GM23248 (cell line): ENCODE data around the gene SPC25. TPM values are rescaled to one million over a fixed set of nuclear protein-coding genes. Genes with fewer than 3 reads are reported as not detected.

Source experiments
- DNase-seq: peaks from one replicate; pipeline ENCODE4 v3.0.0-alpha.2; 2015
- H2AFZ ChIP-seq: fragments of 200-600 bp; sonication (generic); 2 replicates; pipeline ENCODE4 v1.6.1; 2016; ENCODE audit warnings: antibody characterized with exemption
- H3F3A ChIP-seq: fragments of 200-600 bp; sonication (generic); 2 replicates; pipeline ENCODE4 v1.6.1; 2016; ENCODE audit warnings: mild to moderate bottlenecking, antibody characterized with exemption, mixed run types; ENCODE audit not compliant: insufficient read depth
- H3K27ac ChIP-seq: fragments of 200-600 bp; sonication (generic); 2 replicates; pipeline ENCODE4 v1.5.1; 2016; ENCODE audit warnings: mild to moderate bottlenecking
- H3K27me3 ChIP-seq: fragments of 200-600 bp; sonication (generic); replicated peaks from 2 replicates; pipeline ENCODE4 v1.6.1; 2016; ENCODE audit warnings: mild to moderate bottlenecking; ENCODE audit not compliant: insufficient read depth
- H3K36me3 ChIP-seq: fragments of 200-600 bp; sonication (generic); 2 replicates; pipeline ENCODE4 v1.6.1; 2016; ENCODE audit warnings: low read depth, mild to moderate bottlenecking
- H3K4me1 ChIP-seq: fragments of 200-600 bp; sonication (generic); 2 replicates; pipeline ENCODE4 v1.6.1; 2016; ENCODE audit warnings: mild to moderate bottlenecking; ENCODE audit not compliant: insufficient read depth
- H3K4me2 ChIP-seq: fragments of 200-600 bp; sonication (generic); one replicate; pipeline ENCODE4 v1.6.1; 2016; ENCODE audit warnings: mild to moderate bottlenecking; ENCODE audit not compliant: unreplicated experiment
- H3K4me3 ChIP-seq: fragments of 200-600 bp; sonication (generic); 2 replicates; pipeline ENCODE4 v1.5.1; 2016; ENCODE audit warnings: mild to moderate bottlenecking
- H3K79me2 ChIP-seq: fragments of 200-600 bp; sonication (generic); 2 replicates; pipeline ENCODE4 v1.6.1; 2016; ENCODE audit warnings: mild to moderate bottlenecking; ENCODE audit not compliant: insufficient read depth
- H3K9ac ChIP-seq: fragments of 200-600 bp; sonication (generic); 2 replicates; pipeline ENCODE4 v1.6.1; 2016; ENCODE audit warnings: mild to moderate bottlenecking
- H3K9me2 ChIP-seq: fragments of 200-600 bp; sonication (generic); 2 replicates; pipeline ENCODE4 v1.6.1; 2016; ENCODE audit warnings: mixed run types, mild to moderate bottlenecking, moderate library complexity; ENCODE audit not compliant: insufficient read depth
- H3K9me3 ChIP-seq: fragments of 200-600 bp; sonication (generic); one replicate; pipeline ENCODE4 v1.6.1; 2017; ENCODE audit warnings: low read depth
- H4K20me1 ChIP-seq: fragments of 200-600 bp; sonication (generic); 2 replicates; pipeline ENCODE4 v1.6.0; 2016; ENCODE audit not compliant: insufficient read depth
- EZH2 ChIP-seq: fragments of 200-600 bp; sonication (generic); IDR thresholded peaks from 2 replicates; pipeline ENCODE4 v1.6.1; 2018; ENCODE audit warnings: antibody characterized with exemption, mild to moderate bottlenecking; ENCODE audit not compliant: insufficient read depth, poor library complexity, severe bottlenecking
- EZH2phosphoT487 ChIP-seq: fragments of 200-600 bp; sonication (generic); IDR thresholded peaks from 2 replicates; pipeline ENCODE4 v1.6.1; 2018; ENCODE audit warnings: antibody characterized with exemption, moderate library complexity, mild to moderate bottlenecking, low read depth; ENCODE audit not compliant: insufficient read depth
- WGBS, 2 experiments: methylation state at CpG; one replicate each; pipeline ENCODE4 v1.1.6; 2015 to 2017; ENCODE audit warnings: low lambda C conversion rate in 2 of 2, low coverage in 1 of 2; ENCODE audit errors: missing lambda C conversion rate in 2 of 2; 5-methylcytosine and 5-hydroxymethylcytosine counted together
- in situ Hi-C: fragments of 300-500 bp; cut with MboI; formaldehyde crosslinking; loops from 2 replicates; pipeline ENCODE4 v1.15.0; 2020
- polyA plus RNA-seq: library from polyadenylated mRNA; unstranded; fragments of >200 nt; fragmentation: Nextera tagmentation; extraction: Ambion mirVana; gene quantifications from 2 replicates; pipeline ENCODE4 v1.2.1, GENCODE V29; 2016
- total RNA-seq: library from RNA; depleted of rRNA; stranded (reverse); fragments of >200 nt; shearing (Covaris generic); gene quantifications from 2 replicates; pipeline ENCODE4 v1.2.3, GENCODE V29; 2014

The SPC25 gene
- total and polyA plus RNA-seq, 2 experiments from 2014 or later, result 3.7 to 11.8 TPM

GRCh38 chr2:168855601-168856000 is 34.6 kb downstream of the SPC25 start:
- H3K27ac ChIP-seq, result no peak overlapping the region
- H3K9me2 ChIP-seq, result no peaks in the 10 kb centered on the region
- TF ChIP-seq EZH2, result no peak
- no peak for TF ChIP-seq EZH2phosphoT487
- in situ Hi-C loops, result no loop called here
- no peaks in the 10 kb centered on the region for H3K27me3 ChIP-seq
- no peaks in the 10 kb centered on the region for H3K79me2 ChIP-seq
- H3K4me3 ChIP-seq, result no peak overlapping the region
- H3F3A ChIP-seq, result no peaks in the 10 kb centered on the region
- H3K4me2 ChIP-seq, result no peak overlapping the region
- H3K36me3 ChIP-seq, result no peaks in the 10 kb centered on the region
- H3K9me3 ChIP-seq, result no peaks in the 10 kb centered on the region
- H3K9ac ChIP-seq, result no peak overlapping the region
- WGBS, 2 experiments, result 96 to 98% methylated on average over 3 of the region's 3 CpGs
- H2AFZ ChIP-seq, result no peak overlapping the region
- no peak for DNase-seq
- H4K20me1 ChIP-seq, result no peaks in the 10 kb centered on the region
- H3K4me1 ChIP-seq, result no peaks in the 10 kb centered on the region

GRCh38 chr2:168854651-168855050 is 35.6 kb downstream of the SPC25 start:
- Histone ChIP-seq H3K4me2 (no peak overlapping the region), H4K20me1 (no peaks in the 10 kb centered on the region), H3K27me3 (no peaks in the 10 kb centered on the region), H3K4me3 (no peak overlapping the region), H3K9ac (no peak overlapping the region), H3K27ac (no peak overlapping the region), H3K4me1 (no peaks in the 10 kb centered on the region), H3K36me3 (no peaks in the 10 kb centered on the region), H3F3A (no peaks in the 10 kb centered on the region), H3K79me2 (no peaks in the 10 kb centered on the region), H2AFZ (no peak overlapping the region), H3K9me2 (no peaks in the 10 kb centered on the region), H3K9me3 (no peaks in the 10 kb centered on the region)
- no peak for TF ChIP-seq EZH2
- TF ChIP-seq EZH2phosphoT487, result no peak
- WGBS, 2 experiments, result 94 to 99% methylated on average over 5 of the region's 5 CpGs
- in situ Hi-C loops, result no loop called here
- no peak for DNase-seq

- H3K4me1 ChIP-seq, result no peaks in the 10 kb centered on the region
- TF ChIP-seq EZH2phosphoT487 (no peak), EZH2 (no peak)
- H3K9ac ChIP-seq, result no peak overlapping the region
- no peaks in the 10 kb centered on the region for H3K36me3 ChIP-seq
- no peaks in the 10 kb centered on the region for H3K9me2 ChIP-seq
- no peaks in the 10 kb centered on the region for H4K20me1 ChIP-seq
- in situ Hi-C loops, result no loop called here
- no peaks in the 10 kb centered on the region for H3K9me3 ChIP-seq
- H3K4me3 ChIP-seq, result no peak overlapping the region
- H3K79me2 ChIP-seq, result no peaks in the 10 kb centered on the region
- no peak overlapping the region for H3K4me2 ChIP-seq
- DNase-seq, result no peak
- H3K27ac ChIP-seq, result no peak overlapping the region
- no peak overlapping the region for H2AFZ ChIP-seq
- H3K27me3 ChIP-seq, result no peaks in the 10 kb centered on the region
- 95 to 100% methylated on average over 1 of the region's 1 CpG for WGBS, 2 experiments
- no peaks in the 10 kb centered on the region for H3F3A ChIP-seq
These were observed 36.8 kb downstream of the SPC25 start for GRCh38 chr2:168853471-168853870.

- no peaks in the 10 kb centered on the region for H3K9me2 ChIP-seq
- TF ChIP-seq EZH2 (no peak), EZH2phosphoT487 (no peak)
- no peaks in the 10 kb centered on the region for H3K9me3 ChIP-seq
- H3K27me3 ChIP-seq, result no peaks in the 10 kb centered on the region
- H3K4me1 ChIP-seq, result no peaks in the 10 kb centered on the region
- H3K4me2 ChIP-seq, result no peak overlapping the region
- H2AFZ ChIP-seq, result no peak overlapping the region
- H3K9ac ChIP-seq, result no peak overlapping the region
- no peaks in the 10 kb centered on the region for H3K36me3 ChIP-seq
- no peak overlapping the region for H3K27ac ChIP-seq
- no peaks in the 10 kb centered on the region for H3K79me2 ChIP-seq
- in situ Hi-C loops, result no loop called here
- no peak overlapping the region for H3K4me3 ChIP-seq
- 84 to 86% methylated on average over 3 of the region's 3 CpGs for WGBS, 2 experiments
- no peaks in the 10 kb centered on the region for H3F3A ChIP-seq
- no peaks in the 10 kb centered on the region for H4K20me1 ChIP-seq
- no peak for DNase-seq
These were observed 37.7 kb downstream of the SPC25 start for GRCh38 chr2:168852481-168852880.
